ENCODE results near the gene CDK5R2. TPM values are rescaled to one million over a fixed set of nuclear protein-coding genes. Genes with fewer than 3 reads are reported as not detected.

The CDK5R2 gene
- total RNA-seq, 1 experiment from 2014 or later = 0.05 TPM

- DNase-seq (ENCODE audit: low read depth) = peak; percentile 13
Observed at GRCh38 chr2:219002395-219003266, 43.2 kb downstream of the CDK5R2 start.

GRCh38 chr2:219003267-219003634 lies 43.8 kb downstream of the CDK5R2 start:
- DNase-seq (ENCODE audit: low read depth) = no peak

GRCh38 chr2:219003979-219004378 lies 44.5 kb downstream of the CDK5R2 start:
- DNase-seq (ENCODE audit: low read depth) = no peak

DNA sequence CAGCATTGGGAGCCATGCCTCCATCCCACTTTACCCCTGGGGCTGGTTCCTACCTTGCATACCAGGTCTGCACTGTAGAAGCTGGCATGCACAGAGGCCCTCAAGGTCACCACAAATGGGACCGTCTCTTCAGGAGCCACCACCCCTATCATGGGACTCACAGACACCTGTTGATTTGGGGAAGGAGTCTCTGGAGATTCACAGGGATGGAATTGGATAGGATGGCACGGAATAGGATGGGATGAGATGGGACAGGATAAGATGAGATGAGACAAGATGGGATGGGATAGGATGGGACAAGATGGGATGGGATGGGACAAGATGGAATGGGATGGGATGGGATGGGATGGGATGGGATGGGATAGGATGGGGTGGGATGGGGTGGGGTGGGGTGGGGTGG lies 49.8 kb downstream of the CDK5R2 start:
- DNase-seq (ENCODE audit: low read depth) = no peak

DNA sequence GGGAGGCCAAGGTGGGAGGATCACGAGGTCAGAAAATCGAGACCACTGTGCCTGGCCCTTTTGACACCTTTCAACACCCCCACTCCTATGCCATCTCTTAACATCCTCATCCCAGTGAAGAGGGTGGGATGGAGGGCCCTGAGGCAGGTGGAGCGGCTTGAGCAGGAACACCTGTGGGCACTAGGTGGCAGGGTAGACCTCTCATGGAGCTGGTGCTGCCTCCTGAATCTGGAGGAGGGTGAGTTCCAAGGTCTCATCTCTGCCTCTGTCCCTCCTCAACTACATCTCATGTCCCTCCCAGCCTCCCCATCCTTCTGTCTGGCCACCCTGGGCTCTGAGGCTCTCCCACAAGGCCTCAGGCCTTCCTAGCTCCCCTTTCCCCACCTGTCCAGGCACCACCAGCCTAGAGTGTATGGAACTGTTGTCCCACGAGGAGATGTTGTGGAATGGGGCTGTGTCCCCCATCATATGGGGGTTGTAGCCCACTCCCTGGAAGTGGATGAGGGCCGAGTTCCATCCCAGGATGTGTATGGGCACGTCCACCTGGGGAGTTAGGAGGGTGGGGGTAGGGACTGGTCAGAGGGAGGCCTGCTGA lies 50.8 kb downstream of the CDK5R2 start:
- DNase-seq (ENCODE audit: low read depth) = peak; percentile 32

DNA sequence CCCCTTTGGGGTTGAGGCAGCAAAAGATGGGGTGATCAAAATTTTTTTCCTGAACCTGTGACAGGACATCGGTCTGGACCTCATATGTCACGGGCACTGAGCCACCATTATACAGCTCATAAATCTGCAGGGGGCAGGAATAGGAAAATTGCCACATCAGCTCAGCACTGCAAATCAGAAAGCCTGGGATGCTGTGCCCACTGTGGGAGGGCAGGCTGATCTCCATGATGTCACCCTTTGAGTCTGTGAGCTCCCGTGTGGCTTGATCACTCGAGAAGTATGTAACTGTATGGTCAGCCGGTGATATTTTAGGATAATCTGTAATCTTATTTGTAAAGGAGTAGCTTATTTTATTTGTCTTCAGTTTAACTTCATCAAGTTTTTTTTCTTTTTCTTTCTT lies 51.4 kb downstream of the CDK5R2 start:
- DNase-seq (ENCODE audit: low read depth) = no peak

Other genes with a start within 250 kb of the CDK5R2 start
- gene TTLL4, start 248.8 kb upstream of the CDK5R2 start, total RNA-seq (2014; rRNA removed; shearing (Covaris generic)) = 9.5 and 17.9 TPM in 2 replicates
- 2.7 and 5.2 TPM in 2 replicates for gene CYP27A1, start 177.5 kb upstream of the CDK5R2 start, total RNA-seq (2014; rRNA removed; shearing (Covaris generic))
- not detected in 2 replicates for gene PRKAG3, start 127.9 kb upstream of the CDK5R2 start, total RNA-seq (2014; rRNA removed; shearing (Covaris generic))
- gene WNT6, start 99.9 kb upstream of the CDK5R2 start, total RNA-seq (2014; rRNA removed; shearing (Covaris generic)) = 0.05 and 0.39 TPM in 2 replicates
- 0.02 and 0.30 TPM in 2 replicates for gene WNT10A, start 78.8 kb upstream of the CDK5R2 start, total RNA-seq (2014; rRNA removed; shearing (Covaris generic))
- gene FEV, start 25.5 kb downstream of the CDK5R2 start, total RNA-seq (2014; rRNA removed; shearing (Covaris generic)) = not detected in 2 replicates
- gene CRYBA2, start 33.8 kb downstream of the CDK5R2 start, total RNA-seq (2014; rRNA removed; shearing (Covaris generic)) = 0.17 TPM in 1 of 2 replicates, not detected in the other
- gene CFAP65, start 81.8 kb downstream of the CDK5R2 start, total RNA-seq (2014; rRNA removed; shearing (Covaris generic)) = not detected in 2 replicates
- gene IHH, start 101.3 kb downstream of the CDK5R2 start, total RNA-seq (2014; rRNA removed; shearing (Covaris generic)) = not detected in 2 replicates
- 13.6 and 19.2 TPM in 2 replicates for gene NHEJ1, start 201.1 kb downstream of the CDK5R2 start, total RNA-seq (2014; rRNA removed; shearing (Covaris generic))
- 0.02 TPM in 1 of 2 replicates, not detected in the other for gene SLC23A3, start 210.4 kb downstream of the CDK5R2 start, total RNA-seq (2014; rRNA removed; shearing (Covaris generic))
- gene CNPPD1, start 217.3 kb downstream of the CDK5R2 start, total RNA-seq (2014; rRNA removed; shearing (Covaris generic)) = 30.2 and 43.4 TPM in 2 replicates
- 54.9 and 66.6 TPM in 2 replicates for gene RETREG2, start 218.6 kb downstream of the CDK5R2 start, total RNA-seq (2014; rRNA removed; shearing (Covaris generic))
- gene ZFAND2B, start 247.1 kb downstream of the CDK5R2 start, total RNA-seq (2014; rRNA removed; shearing (Covaris generic)) = 25.6 and 40.5 TPM in 2 replicates

Data from M059J (cell line).